Heart left ventricle (tissue), 16 donors: ENCODE measurements around the gene SFSWAP. TPM values are rescaled to one million over a fixed set of nuclear protein-coding genes. Genes with fewer than 3 reads are reported as not detected.
A peak's percentile ranks its signal among the peaks of the same experiment; 100 is the strongest.

Experiments used
- ATAC-seq, 4 donors: fragments of 200-7000 bp; cut with Tn5 transposase; one replicate each; pipeline ENCODE4 v1.9.1; 2020 to 2022; ENCODE audit warnings: moderate library complexity in 4 of 4, mild to moderate bottlenecking in 3 of 4, moderate number of reproducible peaks in 1 of 4
- DNase-seq, 5 donors: peaks; one replicate each; pipeline ENCODE4 v3.0.0-alpha.2; 2020
- H3K27ac ChIP-seq, 12 donors: fragments of 200-600 bp; sonication (generic) in 4 of 12; one replicate each; pipeline versions ENCODE4 v1.5.0 to v1.8.0; 2016 to 2022; ENCODE audit warnings: mild to moderate bottlenecking in 2 of 12
- H3K27me3 ChIP-seq, 9 donors: fragments of 200-600 bp; sonication (generic) in 2 of 9; one replicate each; pipeline versions ENCODE4 v1.5.1 to v1.8.0; 2016 to 2022; ENCODE audit warnings: mild to moderate bottlenecking in 3 of 9
- H3K36me3 ChIP-seq, 9 donors: fragments of 200-600 bp; sonication (generic) in 2 of 9; one replicate each; pipeline versions ENCODE4 v1.5.0 to v1.8.0; 2018 to 2022; ENCODE audit warnings: mild to moderate bottlenecking in 2 of 9
- H3K4me1 ChIP-seq, 12 donors: fragments of 200-600 bp; sonication (generic) in 4 of 12; one replicate each; pipeline versions ENCODE4 v1.5.0 to v1.8.0; 2016 to 2022; ENCODE audit warnings: mild to moderate bottlenecking in 3 of 12
- H3K4me3 ChIP-seq, 12 donors: fragments of 200-600 bp; sonication (generic) in 4 of 12; one replicate each; pipeline versions ENCODE4 v1.5.0 to v1.8.0; 2017 to 2022; ENCODE audit warnings: mild to moderate bottlenecking in 9 of 12, moderate library complexity in 4 of 12
- H3K9me3 ChIP-seq, 12 donors: fragments of 200-600 bp; sonication (generic) in 4 of 12; one replicate each; pipeline versions ENCODE4 v1.5.0 to v1.8.0; 2016 to 2022; ENCODE audit warnings: mild to moderate bottlenecking in 1 of 12
- POLR2A ChIP-seq, 2 donors: fragments of 450-650 bp; IDR thresholded peaks; one replicate each; pipeline ENCODE4 v1.6.1; 2017; ENCODE audit warnings: antibody characterized with exemption in 2 of 2, mild to moderate bottlenecking in 2 of 2, moderate library complexity in 2 of 2
- WGBS, 4 donors: extraction: QIAGEN DNeasy Blood & Tissue Kit in 2 of 4; methylation state at CpG; one replicate each; pipeline versions ENCODE4 v1.1.5 to v1.1.7; 2013 to 2018; 5-methylcytosine and 5-hydroxymethylcytosine counted together
- intact Hi-C, 10 donors: fragments of 100-400 bp; cut with DNase I; formaldehyde crosslinking; loops; one replicate each; pipeline versions ENCODE4 v1.11.1 to v1.14.2; 2022
- polyA plus RNA-seq, 2 donors: library from polyadenylated mRNA; stranded (reverse); fragments of 200-250 nt; gene quantifications; one replicate each; pipeline ENCODE4 v1.2.3, GENCODE V29; 2013
- total RNA-seq, 9 donors: library from RNA; depleted of rRNA in 2 of 9; stranded (reverse); fragments of >200 nt in 2 of 9; fragmentation: NEBNext Ultra II Directional in 3 of 9; extraction: Animal tissue kit (Norgen Biotek cat#: 25700) in 3 of 9; gene quantifications; one replicate each; pipeline versions ENCODE4 v1.1.0 to v1.2.4, GENCODE V29; 2016 to 2023
- TF ChIP-seq, protein P1 (sequence below), 12 donors: fragments of 200-600 bp; sonication (generic) in 4 of 12; IDR thresholded peaks; one replicate each; pipeline versions ENCODE4 v1.5.0 to v1.8.0; 2018 to 2022; ENCODE audit warnings: antibody characterized with exemption in 12 of 12, mild to moderate bottlenecking in 5 of 12
- donor health status: ischemic (EF 13 %, LVEDD 7.1; RV severe dilation, severe dysfunction).
- donor health status: healthy with polysubstance abuse.
- donor health status: DM: no; HTN: yes; CAD: no.
- donor health status: DM: no; HTN: no; CAD: no.
- donor health status: ischemic (EF 25% LVEDD 6.9; RV normal size, moderate dysfunction).
- donor health status: ischemic (EF 25% LVEDD 5.7; RV mildly dilated, moderate dysfunction).
- donor health status: healthy.
- donor health status: DM: yes; HTN: yes; CAD: no.
- donor health status: ischemic (EF 35%, LVEDD 5.7; RV mildly dilated, moderate dysfunction).
- donor health status: nonischemic (EF 11% LVEDD 7.7; RV severe dilation, severe dysfunction).
- donor health status: DM: yes; HTN: yes; CAD: no.
- donor health status: PGD.
- donor health status: ischemic (EF 29% LVEDD 5.4; RV normal size, mild dysfunction).
- donor health status: nonischemic (EF 23%, LVEDD 6.1; RV moderate dilation, normal function).

The SFSWAP gene
- total and polyA plus RNA-seq, 11 donors: 10.4 to 25.1 (median 18.6) TPM

DNA sequence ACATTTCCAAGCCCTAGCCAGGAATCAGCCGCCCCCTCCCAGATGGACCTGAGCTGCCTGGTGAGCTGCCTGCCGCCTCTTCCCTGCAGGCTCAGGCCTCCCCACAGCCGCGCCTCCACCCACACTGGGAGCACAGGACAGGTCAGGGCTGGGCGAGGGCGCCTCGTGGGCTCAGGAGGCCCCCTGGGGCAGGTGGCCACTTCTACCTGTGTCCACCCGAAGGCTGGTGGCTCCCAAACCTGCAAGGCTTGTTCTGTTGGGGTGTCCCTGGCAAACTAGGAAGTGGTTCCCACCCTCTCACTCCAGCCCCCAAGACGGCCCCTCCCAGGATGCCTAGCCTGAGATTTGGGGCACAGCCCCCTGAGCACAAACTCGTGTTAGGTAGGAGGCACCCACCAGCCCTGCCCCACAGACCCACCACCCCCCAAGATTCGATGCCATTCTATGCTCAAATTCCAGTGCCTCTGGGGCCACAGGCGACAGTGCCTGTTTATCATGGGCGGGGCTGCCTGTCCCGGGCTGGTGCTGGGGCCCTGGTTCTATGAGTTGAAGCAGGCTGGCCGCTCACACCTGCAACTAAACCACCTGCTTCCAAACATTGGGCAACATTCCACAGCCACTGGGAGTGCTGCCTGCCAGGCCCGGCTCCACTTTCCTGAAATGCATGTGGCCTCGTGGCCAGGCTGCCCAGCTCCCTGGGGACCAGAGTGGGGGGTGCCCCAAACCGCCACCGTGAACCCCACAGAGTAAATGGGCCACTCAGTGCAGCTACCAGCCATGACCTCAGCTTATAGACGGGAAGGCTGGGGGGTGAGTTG lies 124.1 kb downstream of the SFSWAP start:
- Histone ChIP-seq H3K4me3 (no peak overlapping the region), H3K9me3 (no peaks in the 10 kb centered on the region), H3K4me1 (peaks cover 0 to 21% (median 13%) of the 10 kb centered on the region in 12 donors), H3K27me3 (peaks cover 3 to 53% (median 29%) of the 10 kb centered on the region in 9 donors), H3K36me3 (no peaks in the 10 kb centered on the region), H3K27ac (no peak overlapping the region)
- intact Hi-C loops: loop anchor here in 7 of 10 donors (5.0 to 10.0 kb wide), 7 partner anchors 110 to 920 kb away; partner anchors contain the start of gene EP400 (in 4 of the 7)
- 74 to 85% (median 75%) methylated on average over 7 to 20 of the region's 20 CpGs for WGBS, 4 donors
- ATAC-seq (no peak), DNase-seq (peak in 1 of 5 donors; percentile 61)
- TF ChIP-seq, protein P1, sequence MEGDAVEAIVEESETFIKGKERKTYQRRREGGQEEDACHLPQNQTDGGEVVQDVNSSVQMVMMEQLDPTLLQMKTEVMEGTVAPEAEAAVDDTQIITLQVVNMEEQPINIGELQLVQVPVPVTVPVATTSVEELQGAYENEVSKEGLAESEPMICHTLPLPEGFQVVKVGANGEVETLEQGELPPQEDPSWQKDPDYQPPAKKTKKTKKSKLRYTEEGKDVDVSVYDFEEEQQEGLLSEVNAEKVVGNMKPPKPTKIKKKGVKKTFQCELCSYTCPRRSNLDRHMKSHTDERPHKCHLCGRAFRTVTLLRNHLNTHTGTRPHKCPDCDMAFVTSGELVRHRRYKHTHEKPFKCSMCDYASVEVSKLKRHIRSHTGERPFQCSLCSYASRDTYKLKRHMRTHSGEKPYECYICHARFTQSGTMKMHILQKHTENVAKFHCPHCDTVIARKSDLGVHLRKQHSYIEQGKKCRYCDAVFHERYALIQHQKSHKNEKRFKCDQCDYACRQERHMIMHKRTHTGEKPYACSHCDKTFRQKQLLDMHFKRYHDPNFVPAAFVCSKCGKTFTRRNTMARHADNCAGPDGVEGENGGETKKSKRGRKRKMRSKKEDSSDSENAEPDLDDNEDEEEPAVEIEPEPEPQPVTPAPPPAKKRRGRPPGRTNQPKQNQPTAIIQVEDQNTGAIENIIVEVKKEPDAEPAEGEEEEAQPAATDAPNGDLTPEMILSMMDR (IDR thresholded peaks at IDR 0.05): no peak
- no peak for TF ChIP-seq POLR2A (IDR thresholded peaks at IDR 0.05)

GRCh38 chr12:131835616-131836171 lies 124.8 kb downstream of the SFSWAP start:
- H3K9me3 ChIP-seq: no peaks in the 10 kb centered on the region
- H3K4me3 ChIP-seq: no peak overlapping the region
- H3K27me3 ChIP-seq: peaks cover 3 to 46% (median 26%) of the 10 kb centered on the region in 9 donors
- 68 to 100% (median 83%) methylated on average over 1 to 7 of the region's 7 CpGs for WGBS, 4 donors
- no peak overlapping the region for H3K27ac ChIP-seq
- ATAC-seq (no peak), DNase-seq (no peak)
- intact Hi-C loops: loop anchor here in 6 of 10 donors (5.0 to 10.0 kb wide), 5 partner anchors 109 to 921 kb away; partner anchors contain the start of gene EP400 (in 3 of the 6)
- peaks cover 0 to 15% (median 8%) of the 10 kb centered on the region in 12 donors for H3K4me1 ChIP-seq
- TF ChIP-seq POLR2A (IDR thresholded peaks at IDR 0.05): no peak
- TF ChIP-seq, protein P1 (IDR thresholded peaks at IDR 0.05): no peak
- no peaks in the 10 kb centered on the region for H3K36me3 ChIP-seq

GRCh38 chr12:131836193-131836592 lies 125.3 kb downstream of the SFSWAP start:
- no peak for ATAC-seq
- no peak for DNase-seq
- peaks cover 3 to 42% (median 26%) of the 10 kb centered on the region in 9 donors for H3K27me3 ChIP-seq
- H3K4me3 ChIP-seq: no peak overlapping the region
- WGBS, 4 donors: 58 to 68% (median 60%) methylated on average over 2 to 3 of the region's 3 CpGs
- H3K36me3 ChIP-seq: no peaks in the 10 kb centered on the region
- H3K4me1 ChIP-seq: peaks cover 0 to 10% (median 3%) of the 10 kb centered on the region in 12 donors
- intact Hi-C loops: loop anchor here in 6 of 10 donors (5.0 to 10.0 kb wide), 5 partner anchors 109 to 921 kb away; partner anchors contain the start of gene EP400 (in 3 of the 6)
- no peaks in the 10 kb centered on the region for H3K9me3 ChIP-seq
- H3K27ac ChIP-seq: no peak overlapping the region
- no peak for TF ChIP-seq POLR2A (IDR thresholded peaks at IDR 0.05)
- TF ChIP-seq, protein P1 (IDR thresholded peaks at IDR 0.05): peak in 8 of 12 donors; percentile 9 to 61 (median 41)
